GM20000 (cell line): Measurements from ENCODE around the gene ZNF544.

ENCODE experiments used
- DNase-seq: peaks from one replicate; pipeline ENCODE4 v3.0.0; 2012; ENCODE audit warnings: low spot score
- CTCF ChIP-seq: IDR thresholded peaks from 2 replicates; pipeline ENCODE4 v1.5.1; 2012; ENCODE audit warnings: mild to moderate bottlenecking, control low read depth; ENCODE audit errors: extremely low read depth, missing control alignments

The ZNF544 gene

GRCh38 chr19:58228585-58229254 is at the start of gene ZNF544:
TSS of gene ZNF544 (plus strand) at chr19:58228914. CDS start at chr19:58244024, 15,110 bp downstream.
- peak; percentile 89 for DNase-seq
- TF ChIP-seq CTCF, result no peak

GRCh38 chr19:58181902-58182576 is 46.7 kb upstream of the ZNF544 start:
- TF ChIP-seq CTCF, result peak; percentile 20
- DNase-seq, result peak; percentile 49

- DNase-seq, result peak; percentile 94
- no peak for TF ChIP-seq CTCF
Measured at GRCh38 chr19:58182577-58182988, 46.1 kb upstream of the ZNF544 start.

- peak; percentile 97 for DNase-seq
- TF ChIP-seq CTCF, result no peak
Measured at GRCh38 chr19:58182989-58183816, 45.5 kb upstream of the ZNF544 start, which contains the start of gene ZNF274. TSS of gene ZNF274 (plus strand) at chr19:58183061. CDS start at chr19:58183966, 905 bp downstream.

GRCh38 chr19:58183817-58184215 is 44.9 kb upstream of the ZNF544 start:
- no peak for DNase-seq
- TF ChIP-seq CTCF, result no peak

GRCh38 chr19:58196901-58197616 is 31.7 kb upstream of the ZNF544 start:
- no peak for TF ChIP-seq CTCF
- DNase-seq, result no peak
